Measurements from ENCODE around the gene CTXND1. TPM values are rescaled to one million over a fixed set of nuclear protein-coding genes. Genes with fewer than 3 reads are reported as not detected.

The CTXND1 gene
- total and polyA plus RNA-seq, 3 experiments from 2014 or later, result not detected

DNA sequence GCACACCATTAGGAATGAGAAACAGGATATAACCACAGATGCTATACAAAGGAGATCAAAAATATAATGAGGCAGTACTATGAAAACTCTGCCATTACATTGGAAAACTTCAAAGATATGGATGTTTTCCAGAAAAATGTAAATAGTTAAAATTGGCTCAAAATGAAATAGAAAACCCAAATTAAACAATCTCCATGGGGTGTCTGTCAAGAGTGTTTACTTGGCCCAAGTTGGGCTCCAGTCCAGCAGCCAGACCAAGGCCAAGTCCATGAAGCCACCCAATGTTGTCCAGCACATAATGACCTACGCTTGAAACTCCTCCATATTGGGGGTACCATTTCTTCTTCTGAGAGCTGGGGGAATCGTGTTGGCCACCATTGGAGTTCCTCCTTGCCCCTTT is 37.1 kb downstream of the CTXND1 start:
- H3K27ac ChIP-seq (ENCODE audit: low read depth, low read length), result no peak overlapping the region
- ChIA-PET CTCF (no interaction called here), POLR2A (no interaction called here)
- no peak overlapping the region for H3K4me3 ChIP-seq (ENCODE audit: low read length)
- Mint-ChIP-seq H3K27me3 (peaks cover 11 to 44% of the 10 kb centered on the region in 2 donors), H3K27ac (peak overlapping the region in 1 of 8 donors; percentile 37), H3K4me1 (no peaks in the 10 kb centered on the region), H3K36me3 (no peaks in the 10 kb centered on the region), H3K4me3 (no peak overlapping the region), H3K9me3 (peaks cover 0 to 2% (median 0%) of the 10 kb centered on the region in 5 donors)
- DNase-seq, result no peak
- no peaks in the 10 kb centered on the region for H3K4me1 ChIP-seq (ENCODE audit: insufficient read depth, low read length)
- no peaks in the 10 kb centered on the region for H3K9me3 ChIP-seq (ENCODE audit: low read length)
- no peaks in the 10 kb centered on the region for H3K36me3 ChIP-seq (ENCODE audit: insufficient read depth, low read length)
- no peaks in the 10 kb centered on the region for H3K27me3 ChIP-seq (ENCODE audit: insufficient read depth, low read length, poor library complexity, severe bottlenecking)

DNA sequence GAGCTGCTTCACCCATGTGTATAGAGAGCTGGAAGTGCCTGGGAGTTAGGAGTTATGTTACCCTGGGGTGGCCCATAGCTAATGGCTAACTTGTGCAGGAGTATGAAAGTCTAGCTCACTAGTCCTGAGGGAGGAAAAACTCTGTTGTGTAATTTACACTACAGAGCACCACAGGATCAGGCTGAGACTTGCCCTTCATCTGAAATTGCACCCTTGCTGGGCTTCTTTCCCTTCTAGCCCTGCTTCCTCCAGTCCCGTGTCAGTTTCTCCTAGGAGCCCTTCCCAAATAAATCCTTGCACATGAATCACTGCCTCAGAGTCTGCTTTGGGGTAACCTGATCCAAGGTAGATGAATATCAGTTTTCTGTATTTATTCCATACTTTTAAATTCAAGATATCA is 40.0 kb downstream of the CTXND1 start:
- H3K4me3 Mint-ChIP-seq, result no peak overlapping the region
- no peaks in the 10 kb centered on the region for H3K36me3 Mint-ChIP-seq
- no peaks in the 10 kb centered on the region for H3K27me3 ChIP-seq (ENCODE audit: insufficient read depth, low read length, poor library complexity, severe bottlenecking)
- H3K4me3 ChIP-seq (ENCODE audit: low read length), result no peak overlapping the region
- no peaks in the 10 kb centered on the region for H3K36me3 ChIP-seq (ENCODE audit: insufficient read depth, low read length)
- POLR2A ChIA-PET, result no interaction called here
- no peaks in the 10 kb centered on the region for H3K9me3 ChIP-seq (ENCODE audit: low read length)
- H3K27ac ChIP-seq (ENCODE audit: low read depth, low read length), result no peak overlapping the region
- no peak overlapping the region for H3K27ac Mint-ChIP-seq
- DNase-seq, result no peak
- H3K4me1 Mint-ChIP-seq, result no peaks in the 10 kb centered on the region
- H3K4me1 ChIP-seq (ENCODE audit: insufficient read depth, low read length), result no peaks in the 10 kb centered on the region
- H3K9me3 Mint-ChIP-seq, result peaks cover 0 to 2% (median 0%) of the 10 kb centered on the region in 5 donors
- peaks cover 17 to 63% of the 10 kb centered on the region in 2 donors for H3K27me3 Mint-ChIP-seq
- CTCF ChIA-PET, result no interaction called here

DNA sequence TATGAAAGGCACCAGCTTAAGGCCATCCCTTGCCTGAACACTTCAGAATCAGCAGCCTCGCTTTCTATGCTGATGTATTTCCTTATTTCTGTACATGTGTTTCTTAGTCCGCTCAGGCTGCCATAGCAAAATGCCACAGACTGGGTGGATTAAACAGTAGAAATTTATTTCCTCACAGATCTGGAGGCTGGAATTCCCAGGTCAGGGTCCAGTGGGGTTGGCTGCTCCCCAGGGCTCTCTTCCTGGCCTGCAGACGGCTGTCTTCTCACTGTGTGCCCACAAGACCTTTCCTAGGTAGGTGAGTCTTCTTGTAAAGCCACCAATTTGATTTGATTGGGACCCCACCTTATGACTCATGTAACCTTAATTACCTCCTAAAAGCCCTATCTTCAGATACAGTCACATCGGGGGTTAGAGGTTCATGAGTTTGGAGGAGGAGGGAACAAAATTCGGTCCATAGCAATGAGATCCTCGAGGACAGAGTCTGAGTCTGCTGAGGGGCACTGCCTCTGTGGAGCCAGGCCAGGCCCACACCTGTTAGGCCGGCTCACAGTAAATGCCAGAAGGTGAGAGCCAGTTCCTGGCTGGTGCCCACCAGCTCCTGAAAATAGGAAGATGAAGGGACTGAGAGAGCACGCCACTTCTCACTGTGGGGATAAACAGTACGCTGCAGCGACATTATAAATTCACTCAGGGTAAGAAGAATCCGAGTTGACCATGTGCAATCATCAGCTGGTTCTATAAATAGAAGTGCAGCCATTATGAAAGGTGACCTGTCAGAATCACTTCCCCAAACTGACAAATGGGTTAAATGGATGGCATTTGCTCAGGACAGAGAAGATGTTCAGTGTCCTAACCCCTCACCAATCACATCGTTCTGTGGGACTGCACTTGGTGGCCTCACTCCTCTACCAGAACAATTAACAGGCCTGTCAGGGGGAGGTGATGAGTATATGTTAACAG is 41.1 kb downstream of the CTXND1 start:
- Mint-ChIP-seq H3K4me3 (no peak overlapping the region), H3K36me3 (no peaks in the 10 kb centered on the region), H3K4me1 (no peaks in the 10 kb centered on the region), H3K9me3 (peaks cover 0 to under 1% (median 0%) of the 10 kb centered on the region in 5 donors), H3K27me3 (peaks cover 17 to 68% of the 10 kb centered on the region in 2 donors), H3K27ac (no peak overlapping the region)
- no peaks in the 10 kb centered on the region for H3K27me3 ChIP-seq (ENCODE audit: insufficient read depth, low read length, poor library complexity, severe bottlenecking)
- no peaks in the 10 kb centered on the region for H3K4me1 ChIP-seq (ENCODE audit: insufficient read depth, low read length)
- CTCF ChIA-PET, result no interaction called here
- no peak for DNase-seq
- no peaks in the 10 kb centered on the region for H3K9me3 ChIP-seq (ENCODE audit: low read length)
- H3K4me3 ChIP-seq (ENCODE audit: low read length), result no peak overlapping the region
- POLR2A ChIA-PET, result no interaction called here
- no peaks in the 10 kb centered on the region for H3K36me3 ChIP-seq (ENCODE audit: insufficient read depth, low read length)
- H3K27ac ChIP-seq (ENCODE audit: low read depth, low read length), result no peak overlapping the region

DNA sequence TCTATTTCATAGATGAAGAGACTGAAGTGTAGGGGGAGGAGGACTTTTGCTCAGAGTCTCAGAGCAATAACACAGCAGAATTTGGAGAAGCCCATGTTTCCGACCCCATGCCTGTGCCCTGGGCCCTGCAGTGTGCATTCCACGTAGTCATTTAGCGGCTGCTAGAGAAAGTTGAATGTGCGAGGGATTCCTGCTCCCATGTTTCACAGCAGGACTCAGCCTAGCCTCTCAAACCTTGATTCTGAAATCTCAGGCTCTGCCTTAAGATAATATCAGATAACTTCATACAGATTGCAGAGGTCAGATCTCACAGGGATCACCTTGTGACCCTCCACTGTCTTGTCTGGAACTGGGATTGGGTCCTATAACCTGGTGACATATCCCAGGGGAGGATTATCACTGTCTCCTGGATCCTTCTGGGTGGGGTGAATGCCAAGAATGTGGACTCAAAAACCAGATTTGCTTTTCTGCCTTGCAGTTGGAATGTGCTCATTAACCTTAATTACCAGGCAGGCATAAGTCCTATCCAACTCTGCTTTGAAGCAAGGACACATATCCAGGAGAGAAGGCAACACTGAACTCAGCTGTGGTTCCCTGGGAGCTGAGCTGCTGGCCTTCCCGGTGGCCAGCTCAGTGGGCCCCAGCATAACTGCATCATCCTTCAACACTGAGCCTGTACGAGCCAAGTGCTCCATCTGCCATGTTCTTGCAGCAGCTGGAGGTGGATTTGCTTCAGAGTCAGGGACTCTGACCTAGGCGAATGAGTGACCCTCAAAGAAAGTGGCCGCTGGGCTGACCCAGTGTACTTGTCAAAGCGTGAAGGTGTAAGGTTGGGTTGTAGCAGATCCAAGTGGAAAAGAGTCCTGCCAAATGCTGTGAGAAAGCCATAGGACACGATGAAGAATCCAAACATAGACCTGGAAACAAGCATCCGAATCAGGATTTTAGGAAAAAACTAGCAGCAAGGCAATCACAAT is 43.0 kb downstream of the CTXND1 start:
- Mint-ChIP-seq H3K4me3 (no peak overlapping the region), H3K36me3 (no peaks in the 10 kb centered on the region), H3K27me3 (peaks cover 15 to 70% of the 10 kb centered on the region in 2 donors), H3K4me1 (no peaks in the 10 kb centered on the region), H3K27ac (no peak overlapping the region), H3K9me3 (no peaks in the 10 kb centered on the region)
- Histone ChIP-seq H3K9me3 (ENCODE audit: low read length) (no peaks in the 10 kb centered on the region), H3K36me3 (ENCODE audit: insufficient read depth, low read length) (no peaks in the 10 kb centered on the region), H3K27me3 (ENCODE audit: insufficient read depth, low read length, poor library complexity, severe bottlenecking) (no peaks in the 10 kb centered on the region), H3K4me3 (ENCODE audit: low read length) (no peak overlapping the region), H3K27ac (ENCODE audit: low read depth, low read length) (no peak overlapping the region), H3K4me1 (ENCODE audit: insufficient read depth, low read length) (no peaks in the 10 kb centered on the region)
- ChIA-PET POLR2A (no interaction called here), CTCF (no interaction called here)
- no peak for DNase-seq

DNA sequence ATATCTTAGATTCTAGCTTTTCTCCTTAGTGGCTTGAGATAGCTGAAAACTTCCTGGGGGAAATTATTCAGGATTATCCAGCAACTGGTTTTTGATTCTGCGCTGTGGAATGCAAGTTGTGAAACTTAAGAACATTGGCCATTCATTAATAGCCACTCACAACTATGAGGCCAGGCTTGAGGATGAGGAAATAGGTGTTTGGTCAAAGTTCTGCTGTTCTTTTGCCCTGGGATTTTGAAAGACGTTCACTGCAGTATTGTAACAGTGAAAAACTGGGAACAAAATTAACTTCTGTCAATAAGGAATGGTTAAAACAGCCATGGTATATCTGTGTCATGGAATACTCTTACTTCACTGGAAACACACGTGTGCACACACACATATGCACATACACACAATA is 44.1 kb downstream of the CTXND1 start:
- H3K4me1 Mint-ChIP-seq, result no peaks in the 10 kb centered on the region
- H3K9me3 Mint-ChIP-seq, result no peaks in the 10 kb centered on the region
- ChIA-PET CTCF (no interaction called here), POLR2A (no interaction called here)
- no peak overlapping the region for H3K4me3 Mint-ChIP-seq
- Histone ChIP-seq H3K36me3 (ENCODE audit: insufficient read depth, low read length) (no peaks in the 10 kb centered on the region), H3K9me3 (ENCODE audit: low read length) (no peaks in the 10 kb centered on the region), H3K4me3 (ENCODE audit: low read length) (no peak overlapping the region), H3K4me1 (ENCODE audit: insufficient read depth, low read length) (no peaks in the 10 kb centered on the region), H3K27ac (ENCODE audit: low read depth, low read length) (no peak overlapping the region), H3K27me3 (ENCODE audit: insufficient read depth, low read length, poor library complexity, severe bottlenecking) (no peaks in the 10 kb centered on the region)
- no peak overlapping the region for H3K27ac Mint-ChIP-seq
- no peak for DNase-seq
- no peaks in the 10 kb centered on the region for H3K36me3 Mint-ChIP-seq
- peaks cover 13 to 61% of the 10 kb centered on the region in 2 donors for H3K27me3 Mint-ChIP-seq

DNA sequence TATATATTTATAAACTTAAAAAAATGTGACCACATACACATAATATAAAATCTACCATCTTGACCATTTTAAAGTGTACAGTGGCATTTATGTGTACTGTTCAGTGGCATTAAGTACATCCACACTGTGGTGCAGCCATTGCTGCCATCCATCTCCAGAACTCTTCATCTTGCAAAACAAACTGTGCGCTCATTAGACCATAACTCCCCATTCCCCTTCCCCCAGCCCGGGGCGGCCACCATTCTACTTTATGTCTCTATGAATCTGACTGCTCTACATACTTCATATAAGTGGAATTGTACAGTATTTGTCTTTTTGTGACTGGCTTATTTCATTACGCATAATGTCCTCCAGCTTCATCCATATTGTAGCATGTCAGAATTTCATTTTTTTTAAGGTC is 47.8 kb downstream of the CTXND1 start:
- DNase-seq, result no peak
- Histone ChIP-seq H3K9me3 (ENCODE audit: low read length) (no peaks in the 10 kb centered on the region), H3K4me3 (ENCODE audit: low read length) (no peak overlapping the region), H3K27me3 (ENCODE audit: insufficient read depth, low read length, poor library complexity, severe bottlenecking) (no peaks in the 10 kb centered on the region), H3K36me3 (ENCODE audit: insufficient read depth, low read length) (no peaks in the 10 kb centered on the region), H3K27ac (ENCODE audit: low read depth, low read length) (no peak overlapping the region), H3K4me1 (ENCODE audit: insufficient read depth, low read length) (no peaks in the 10 kb centered on the region)
- H3K27ac Mint-ChIP-seq, result no peak overlapping the region
- no peak overlapping the region for H3K4me3 Mint-ChIP-seq
- ChIA-PET CTCF (no interaction called here), POLR2A (no interaction called here)
- H3K9me3 Mint-ChIP-seq, result no peaks in the 10 kb centered on the region
- H3K4me1 Mint-ChIP-seq, result no peaks in the 10 kb centered on the region
- no peaks in the 10 kb centered on the region for H3K36me3 Mint-ChIP-seq
- peaks cover 14 to 47% of the 10 kb centered on the region in 2 donors for H3K27me3 Mint-ChIP-seq

DNA sequence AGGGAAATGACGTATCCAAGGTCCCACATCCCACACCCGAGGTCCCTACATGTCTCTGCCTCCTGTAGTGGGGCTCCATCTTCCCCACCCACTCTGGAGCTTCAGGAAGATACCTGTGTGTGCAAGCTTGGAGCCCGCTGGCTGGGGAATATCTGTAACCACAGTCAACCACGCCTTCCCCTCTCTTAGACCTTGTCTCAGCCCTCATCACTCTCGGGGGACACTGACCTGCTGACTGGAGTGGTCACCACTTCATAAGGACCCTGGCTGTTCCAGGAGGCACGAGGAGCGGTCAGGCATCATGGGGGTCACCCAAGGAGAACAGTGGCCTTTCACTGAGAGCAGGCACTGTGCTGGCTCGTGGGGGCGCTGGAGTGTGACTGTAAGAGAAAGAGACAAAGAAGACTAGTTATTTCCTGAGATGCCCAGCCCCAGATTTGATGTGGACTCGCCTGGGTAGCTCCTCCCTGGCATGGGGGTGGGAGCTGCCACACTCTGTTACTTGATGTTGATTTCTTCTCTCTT is 48.6 kb downstream of the CTXND1 start:
- Histone ChIP-seq H3K4me1 (ENCODE audit: insufficient read depth, low read length) (no peaks in the 10 kb centered on the region), H3K36me3 (ENCODE audit: insufficient read depth, low read length) (no peaks in the 10 kb centered on the region), H3K9me3 (ENCODE audit: low read length) (no peaks in the 10 kb centered on the region), H3K4me3 (ENCODE audit: low read length) (no peak overlapping the region), H3K27me3 (ENCODE audit: insufficient read depth, low read length, poor library complexity, severe bottlenecking) (no peaks in the 10 kb centered on the region), H3K27ac (ENCODE audit: low read depth, low read length) (no peak overlapping the region)
- Mint-ChIP-seq H3K36me3 (no peaks in the 10 kb centered on the region), H3K9me3 (no peaks in the 10 kb centered on the region), H3K27ac (no peak overlapping the region), H3K27me3 (peaks cover 11 to 45% of the 10 kb centered on the region in 2 donors), H3K4me3 (no peak overlapping the region), H3K4me1 (no peaks in the 10 kb centered on the region)
- ChIA-PET CTCF (no interaction called here), POLR2A (no interaction called here)
- no peak for DNase-seq

Data from CD8-positive, alpha-beta memory T cell (primary cell).